ENCODE results near the gene SLC25A12. TPM values are rescaled to one million over a fixed set of nuclear protein-coding genes. Genes with fewer than 3 reads are reported as not detected.

The SLC25A12 gene
- total and polyA plus RNA-seq, 2 donors (not counting 3 experiments of a cell fraction or from before 2014, with no cell fraction given): 13.6 to 17.1 TPM

DNA sequence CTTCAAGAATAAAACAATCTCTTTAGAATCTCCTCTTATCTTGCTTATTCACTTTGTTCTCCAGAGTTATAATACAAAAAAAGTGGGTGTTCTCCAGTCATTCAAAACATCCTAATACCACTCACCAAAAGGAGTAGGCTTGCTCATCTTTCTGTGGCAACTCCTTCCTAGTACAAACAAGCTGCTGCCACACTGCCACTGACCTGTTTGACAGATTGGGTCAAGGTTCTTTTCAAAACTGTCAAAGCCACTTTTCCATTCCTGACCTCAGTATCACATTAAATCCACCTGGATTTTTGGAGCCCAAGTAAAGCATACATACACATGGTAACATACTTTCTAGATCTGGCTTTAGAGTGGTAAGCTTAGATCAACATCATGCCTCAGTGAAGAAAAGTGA, 59.8 kb downstream of the SLC25A12 start:
- H2AFZ ChIP-seq (ENCODE audit: low read depth, low read length): no peak overlapping the region
- no peak overlapping the region for H3K9ac ChIP-seq (replicated peaks; ENCODE audit: extremely low read depth, insufficient read depth, low read length)
- H3K79me2 ChIP-seq (ENCODE audit: control insufficient read depth, insufficient read depth, low read length): no peaks in the 10 kb centered on the region
- ChIA-PET CTCF (interaction anchor here (1.0 kb wide), 1 partner anchor 11 kb away, joined by 3 read pairs; no protein-coding TSS in a partner anchor), POLR2A (no interaction called here)
- H3K9me1 ChIP-seq (replicated peaks; ENCODE audit: control insufficient read depth, extremely low read depth, insufficient read depth, low read length): no peaks in the 10 kb centered on the region
- BruUV-seq (replicated peaks): no TSS peak
- H3K4me2 ChIP-seq (ENCODE audit: insufficient read depth, low read length): no peak overlapping the region
- dilution Hi-C loops (cut with MboI; ENCODE audit: extremely low pct_ligation_motif_present, low sequenced_read_pairs) (no loop called here), intact Hi-C loops (cut with micrococcal nuclease) (no loop called here)
- H3K4me3 ChIP-seq (replicated peaks in 1 of 3; ENCODE audit: insufficient read depth in 1 of 3, low read depth in 1 of 3, low read length in 3 of 3): no peak overlapping the region
- no peaks in the 10 kb centered on the region for H3K27me3 ChIP-seq (ENCODE audit: control insufficient read depth in 2 of 2, insufficient read depth in 2 of 2, low read length in 2 of 2)
- FAIRE-seq (no peak), DNase-seq (ENCODE audit: low read depth, low spot score) (no peak)
- peaks cover 12% of the 10 kb centered on the region in 2 experiments for H3K36me3 ChIP-seq (ENCODE audit: control insufficient read depth in 2 of 2, extremely low read depth in 1 of 2, insufficient read depth in 2 of 2, low read length in 2 of 2)
- H3K9me3 ChIP-seq (replicated peaks; ENCODE audit: control insufficient read depth, insufficient read depth, low read length): no peaks in the 10 kb centered on the region
- H3K4me1 ChIP-seq (ENCODE audit: control insufficient read depth, extremely low read depth, insufficient read depth, low read length): no peaks in the 10 kb centered on the region
- no peak for TF ChIP-seq GATA2 (IDR thresholded peaks at IDR 0.05; ENCODE audit: insufficient read depth, insufficient read length, low read depth, low read length)
- TF ChIP-seq, protein P1, sequence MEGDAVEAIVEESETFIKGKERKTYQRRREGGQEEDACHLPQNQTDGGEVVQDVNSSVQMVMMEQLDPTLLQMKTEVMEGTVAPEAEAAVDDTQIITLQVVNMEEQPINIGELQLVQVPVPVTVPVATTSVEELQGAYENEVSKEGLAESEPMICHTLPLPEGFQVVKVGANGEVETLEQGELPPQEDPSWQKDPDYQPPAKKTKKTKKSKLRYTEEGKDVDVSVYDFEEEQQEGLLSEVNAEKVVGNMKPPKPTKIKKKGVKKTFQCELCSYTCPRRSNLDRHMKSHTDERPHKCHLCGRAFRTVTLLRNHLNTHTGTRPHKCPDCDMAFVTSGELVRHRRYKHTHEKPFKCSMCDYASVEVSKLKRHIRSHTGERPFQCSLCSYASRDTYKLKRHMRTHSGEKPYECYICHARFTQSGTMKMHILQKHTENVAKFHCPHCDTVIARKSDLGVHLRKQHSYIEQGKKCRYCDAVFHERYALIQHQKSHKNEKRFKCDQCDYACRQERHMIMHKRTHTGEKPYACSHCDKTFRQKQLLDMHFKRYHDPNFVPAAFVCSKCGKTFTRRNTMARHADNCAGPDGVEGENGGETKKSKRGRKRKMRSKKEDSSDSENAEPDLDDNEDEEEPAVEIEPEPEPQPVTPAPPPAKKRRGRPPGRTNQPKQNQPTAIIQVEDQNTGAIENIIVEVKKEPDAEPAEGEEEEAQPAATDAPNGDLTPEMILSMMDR (IDR thresholded peaks at IDR 0.05; ENCODE audit: extremely low read depth in 1 of 2, insufficient read depth in 1 of 2, low read depth in 1 of 2, low read length in 2 of 2): no peak
- TF ChIP-seq POLR2AphosphoS5 (IDR thresholded peaks at IDR 0.05; ENCODE audit: insufficient read depth, low read depth, low read length): no peak
- TF ChIP-seq FOS (IDR thresholded peaks at IDR 0.05; ENCODE audit: borderline replicate concordance, insufficient read depth, low read length): no peak
- TF ChIP-seq, protein P2, sequence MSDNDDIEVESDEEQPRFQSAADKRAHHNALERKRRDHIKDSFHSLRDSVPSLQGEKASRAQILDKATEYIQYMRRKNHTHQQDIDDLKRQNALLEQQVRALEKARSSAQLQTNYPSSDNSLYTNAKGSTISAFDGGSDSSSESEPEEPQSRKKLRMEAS (IDR thresholded peaks at IDR 0.05; ENCODE audit: insufficient read depth, insufficient read length): no peak
- no peak for TF ChIP-seq POLR2A (IDR thresholded peaks at IDR 0.05; ENCODE audit: low read depth, low read length)
- no peak for TF ChIP-seq MYC (IDR thresholded peaks at IDR 0.05; ENCODE audit: low read depth, low read length)
- no peak for TF ChIP-seq EZH2 (IDR thresholded peaks at IDR 0.05; ENCODE audit: borderline replicate concordance, low read depth, low read length, severe bottlenecking)
- no peak for TF ChIP-seq JUN (IDR thresholded peaks at IDR 0.05; ENCODE audit: borderline replicate concordance, insufficient read depth, insufficient read length, low read depth)
- no peaks in the 10 kb centered on the region for H4K20me1 ChIP-seq (replicated peaks; ENCODE audit: control insufficient read depth, extremely low read depth, insufficient read depth, low read length)
- no peak overlapping the region for H3K27ac ChIP-seq (ENCODE audit: insufficient read depth, low read depth, low read length)
